SK-N-SH treated with all-trans-retinoic acid at 6 μM for 48 hours (cell line): Measurements from ENCODE around the gene SEPTIN8.

Source experiments
- ATAC-seq: fragments of 200-7000 bp; cut with Tn5 transposase; 3 replicates; pipeline ENCODE4 v1.9.1; 2020; ENCODE audit warnings: mild to moderate bottlenecking, moderate library complexity
- ARNTL ChIP-seq: fragments of 450-650 bp; formaldehyde crosslinking; IDR thresholded peaks from 2 replicates; pipeline ENCODE4 v1.5.0; 2020; ENCODE audit warnings: low read depth, mild to moderate bottlenecking, moderate library complexity, borderline replicate concordance
- BACH2 ChIP-seq: fragments of 250-450 bp; sonication (Bioruptor Pico); IDR thresholded peaks from 2 replicates; pipeline ENCODE4 v1.9.0; 2021; ENCODE audit warnings: mild to moderate bottlenecking, borderline replicate concordance
- CREB5 ChIP-seq: fragments of 250-450 bp; sonication (Bioruptor Pico); IDR thresholded peaks from 2 replicates; pipeline ENCODE4 v1.5.1; 2020; ENCODE audit warnings: low read depth, mild to moderate bottlenecking, moderate library complexity
- CSDC2 ChIP-seq: fragments of 250-450 bp; sonication (Bioruptor Pico); IDR thresholded peaks from 2 replicates; pipeline ENCODE4 v1.5.0; 2020; ENCODE audit warnings: mild to moderate bottlenecking, moderate library complexity
- ESRRG ChIP-seq: fragments of 250-450 bp; sonication (Bioruptor Pico); IDR thresholded peaks from 2 replicates; pipeline ENCODE4 v1.6.1; 2021; ENCODE audit warnings: mild to moderate bottlenecking
- GLIS3 ChIP-seq: fragments of 250-450 bp; sonication (Bioruptor Pico); IDR thresholded peaks from 2 replicates; pipeline ENCODE4 v1.5.0; 2020; ENCODE audit warnings: mild to moderate bottlenecking, moderate library complexity
- OSR1 ChIP-seq: fragments of 250-450 bp; sonication (Bioruptor Pico); IDR thresholded peaks from 2 replicates; pipeline ENCODE4 v1.8.0; 2022; ENCODE audit warnings: moderate library complexity, mild to moderate bottlenecking, inconsistent platforms
- PATZ1 ChIP-seq: fragments of 250-450 bp; sonication (Bioruptor Pico); IDR thresholded peaks from 2 replicates; pipeline ENCODE4 v1.8.0; 2020; ENCODE audit warnings: mild to moderate bottlenecking, moderate library complexity, borderline replicate concordance
- RARB ChIP-seq: fragments of 250-450 bp; sonication (Bioruptor Pico); IDR thresholded peaks from 2 replicates; pipeline ENCODE4 v1.8.0; 2021; ENCODE audit warnings: mild to moderate bottlenecking, moderate library complexity
- SNAI2 ChIP-seq: fragments of 250-450 bp; sonication (Bioruptor Pico); IDR thresholded peaks from 2 replicates; pipeline ENCODE4 v1.5.0; 2020; ENCODE audit warnings: mild to moderate bottlenecking, moderate library complexity
- TCF4 ChIP-seq: fragments of 250-450 bp; sonication (Bioruptor Pico); IDR thresholded peaks from 2 replicates; pipeline ENCODE4 v1.8.0; 2021; ENCODE audit warnings: mild to moderate bottlenecking, moderate library complexity, borderline replicate concordance
- TOX ChIP-seq: fragments of 250-450 bp; sonication (Bioruptor Pico); IDR thresholded peaks from 2 replicates; pipeline ENCODE4 v1.8.0; 2021; ENCODE audit warnings: mild to moderate bottlenecking, moderate library complexity, borderline replicate concordance
- ZC3H10 ChIP-seq: fragments of 250-450 bp; sonication (Bioruptor Pico); IDR thresholded peaks from 2 replicates; pipeline ENCODE4 v1.5.1; 2021; ENCODE audit warnings: mild to moderate bottlenecking, moderate library complexity
- ZFP3 ChIP-seq: fragments of 250-450 bp; sonication (Bioruptor Pico); IDR thresholded peaks from 2 replicates; pipeline ENCODE4 v1.5.0; 2020; ENCODE audit warnings: mild to moderate bottlenecking, moderate library complexity
- ZNF565 ChIP-seq: fragments of 450-650 bp; formaldehyde crosslinking; conservative IDR thresholded peaks from 2 replicates; pipeline ENCODE4 v1.5.0; 2020; ENCODE audit warnings: low read depth, mild to moderate bottlenecking, moderate library complexity
- ZNF70 ChIP-seq: fragments of 450-650 bp; formaldehyde crosslinking; IDR thresholded peaks from 2 replicates; pipeline ENCODE4 v1.5.0; 2020; ENCODE audit warnings: mild to moderate bottlenecking, moderate library complexity
- ZNF8 ChIP-seq: fragments of 450-650 bp; formaldehyde crosslinking; IDR thresholded peaks from 2 replicates; pipeline ENCODE4 v1.5.0; 2020; ENCODE audit warnings: mild to moderate bottlenecking, moderate library complexity
- TF ChIP-seq, protein P1 (sequence below): fragments of 250-450 bp; sonication (Bioruptor Pico); IDR thresholded peaks from 2 replicates; pipeline ENCODE4 v1.5.1; 2021; ENCODE audit warnings: mild to moderate bottlenecking, moderate library complexity
- TF ChIP-seq, protein P2 (sequence below): fragments of 250-450 bp; sonication (Bioruptor Pico); IDR thresholded peaks from 2 replicates; pipeline ENCODE4 v1.8.0; 2021; ENCODE audit warnings: low read depth, mild to moderate bottlenecking, moderate library complexity, borderline replicate concordance
- TF ChIP-seq, protein P3 (sequence below): fragments of 250-450 bp; sonication (Bioruptor Pico); IDR thresholded peaks from 2 replicates; pipeline ENCODE4 v1.5.0; 2020; ENCODE audit warnings: mild to moderate bottlenecking, moderate library complexity

SEPTIN8 gene

DNA sequence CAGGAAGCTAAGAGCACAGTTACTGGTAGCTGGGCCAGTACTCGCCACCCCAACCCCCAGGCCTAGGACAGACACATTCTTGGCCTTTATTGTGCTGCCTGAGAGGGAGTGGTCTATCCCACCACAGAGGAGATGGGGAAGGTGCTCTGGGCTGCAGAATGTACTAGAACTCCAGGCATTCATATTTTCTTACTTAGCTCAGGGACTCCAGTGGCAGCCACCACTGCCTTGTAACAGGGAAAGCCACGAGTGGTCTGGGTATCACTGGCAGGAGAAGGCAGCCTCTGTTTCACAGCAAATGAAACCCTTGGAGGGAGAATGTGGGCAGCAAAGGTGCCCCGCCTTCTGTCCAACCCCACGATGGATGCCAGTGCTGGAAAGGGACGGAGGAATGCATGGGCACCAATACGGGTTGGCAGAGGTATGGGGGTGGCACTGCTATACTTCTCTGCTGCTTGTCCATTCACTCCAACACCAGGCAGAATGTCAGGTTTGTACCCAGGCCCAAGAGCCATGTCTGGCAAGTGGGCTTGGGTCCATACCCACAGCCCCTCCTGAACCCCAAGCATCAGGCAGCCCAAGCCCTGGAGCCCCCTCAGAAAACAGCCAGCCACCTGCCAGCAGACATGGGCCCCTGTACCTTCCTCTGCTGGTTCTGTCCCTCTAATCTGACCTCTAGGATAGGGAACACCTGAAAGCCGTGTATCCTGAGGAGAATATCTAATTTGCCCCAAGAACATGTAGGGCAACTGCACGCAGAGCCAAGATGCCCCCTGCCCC, 4.6 kb downstream of the SEPTIN8 start (continued):
- no peak for TF ChIP-seq CREB5 (CRISPR knock-in tag)

- TF ChIP-seq, protein P1, sequence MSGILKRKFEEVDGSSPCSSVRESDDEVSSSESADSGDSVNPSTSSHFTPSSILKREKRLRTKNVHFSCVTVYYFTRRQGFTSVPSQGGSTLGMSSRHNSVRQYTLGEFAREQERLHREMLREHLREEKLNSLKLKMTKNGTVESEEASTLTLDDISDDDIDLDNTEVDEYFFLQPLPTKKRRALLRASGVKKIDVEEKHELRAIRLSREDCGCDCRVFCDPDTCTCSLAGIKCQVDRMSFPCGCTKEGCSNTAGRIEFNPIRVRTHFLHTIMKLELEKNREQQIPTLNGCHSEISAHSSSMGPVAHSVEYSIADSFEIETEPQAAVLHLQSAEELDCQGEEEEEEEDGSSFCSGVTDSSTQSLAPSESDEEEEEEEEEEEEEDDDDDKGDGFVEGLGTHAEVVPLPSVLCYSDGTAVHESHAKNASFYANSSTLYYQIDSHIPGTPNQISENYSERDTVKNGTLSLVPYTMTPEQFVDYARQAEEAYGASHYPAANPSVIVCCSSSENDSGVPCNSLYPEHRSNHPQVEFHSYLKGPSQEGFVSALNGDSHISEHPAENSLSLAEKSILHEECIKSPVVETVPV (CRISPR knock-in tag), result no peak
- TF ChIP-seq RARB (no peak), ZNF565 (no peak), CSDC2 (CRISPR knock-in tag) (no peak), TOX (CRISPR knock-in tag) (no peak), SNAI2 (CRISPR knock-in tag) (no peak), TCF4 (CRISPR knock-in tag) (no peak), PATZ1 (CRISPR knock-in tag) (no peak), ARNTL (CRISPR knock-in tag) (no peak), BACH2 (CRISPR knock-in tag) (no peak), ESRRG (CRISPR knock-in tag) (no peak), GLIS3 (CRISPR knock-in tag) (no peak), ZNF70 (no peak), ZC3H10 (CRISPR knock-in tag) (no peak), OSR1 (no peak), ZNF8 (CRISPR knock-in tag) (no peak), ZFP3 (CRISPR knock-in tag) (no peak), CREB5 (CRISPR knock-in tag) (no peak)
- TF ChIP-seq, protein P2, sequence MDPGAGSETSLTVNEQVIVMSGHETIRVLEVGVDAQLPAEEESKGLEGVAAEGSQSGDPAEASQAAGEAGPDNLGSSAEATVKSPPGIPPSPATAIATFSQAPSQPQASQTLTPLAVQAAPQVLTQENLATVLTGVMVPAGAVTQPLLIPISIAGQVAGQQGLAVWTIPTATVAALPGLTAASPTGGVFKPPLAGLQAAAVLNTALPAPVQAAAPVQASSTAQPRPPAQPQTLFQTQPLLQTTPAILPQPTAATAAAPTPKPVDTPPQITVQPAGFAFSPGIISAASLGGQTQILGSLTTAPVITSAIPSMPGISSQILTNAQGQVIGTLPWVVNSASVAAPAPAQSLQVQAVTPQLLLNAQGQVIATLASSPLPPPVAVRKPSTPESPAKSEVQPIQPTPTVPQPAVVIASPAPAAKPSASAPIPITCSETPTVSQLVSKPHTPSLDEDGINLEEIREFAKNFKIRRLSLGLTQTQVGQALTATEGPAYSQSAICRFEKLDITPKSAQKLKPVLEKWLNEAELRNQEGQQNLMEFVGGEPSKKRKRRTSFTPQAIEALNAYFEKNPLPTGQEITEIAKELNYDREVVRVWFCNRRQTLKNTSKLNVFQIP (CRISPR knock-in tag), result no peak
- TF ChIP-seq, protein P3, sequence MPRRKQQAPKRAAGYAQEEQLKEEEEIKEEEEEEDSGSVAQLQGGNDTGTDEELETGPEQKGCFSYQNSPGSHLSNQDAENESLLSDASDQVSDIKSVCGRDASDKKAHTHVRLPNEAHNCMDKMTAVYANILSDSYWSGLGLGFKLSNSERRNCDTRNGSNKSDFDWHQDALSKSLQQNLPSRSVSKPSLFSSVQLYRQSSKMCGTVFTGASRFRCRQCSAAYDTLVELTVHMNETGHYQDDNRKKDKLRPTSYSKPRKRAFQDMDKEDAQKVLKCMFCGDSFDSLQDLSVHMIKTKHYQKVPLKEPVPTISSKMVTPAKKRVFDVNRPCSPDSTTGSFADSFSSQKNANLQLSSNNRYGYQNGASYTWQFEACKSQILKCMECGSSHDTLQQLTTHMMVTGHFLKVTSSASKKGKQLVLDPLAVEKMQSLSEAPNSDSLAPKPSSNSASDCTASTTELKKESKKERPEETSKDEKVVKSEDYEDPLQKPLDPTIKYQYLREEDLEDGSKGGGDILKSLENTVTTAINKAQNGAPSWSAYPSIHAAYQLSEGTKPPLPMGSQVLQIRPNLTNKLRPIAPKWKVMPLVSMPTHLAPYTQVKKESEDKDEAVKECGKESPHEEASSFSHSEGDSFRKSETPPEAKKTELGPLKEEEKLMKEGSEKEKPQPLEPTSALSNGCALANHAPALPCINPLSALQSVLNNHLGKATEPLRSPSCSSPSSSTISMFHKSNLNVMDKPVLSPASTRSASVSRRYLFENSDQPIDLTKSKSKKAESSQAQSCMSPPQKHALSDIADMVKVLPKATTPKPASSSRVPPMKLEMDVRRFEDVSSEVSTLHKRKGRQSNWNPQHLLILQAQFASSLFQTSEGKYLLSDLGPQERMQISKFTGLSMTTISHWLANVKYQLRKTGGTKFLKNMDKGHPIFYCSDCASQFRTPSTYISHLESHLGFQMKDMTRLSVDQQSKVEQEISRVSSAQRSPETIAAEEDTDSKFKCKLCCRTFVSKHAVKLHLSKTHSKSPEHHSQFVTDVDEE (CRISPR knock-in tag), result no peak
- ATAC-seq, result no peak
These were observed 5.5 kb downstream of the SEPTIN8 start for GRCh38 chr5:132771503-132771998.
